ENCODE data around the gene DENND1A.

- TF ChIP-seq GATA3 (IDR thresholded peaks at IDR 0.05; ENCODE audit: low read depth, low read length) (no peak), GATA2 (IDR thresholded peaks at IDR 0.05; ENCODE audit: low read depth, low read length) (no peak)
Measured at GRCh38 chr9:123753669-123754258, 176.2 kb downstream of the DENND1A start.

Data from SH-SY5Y (cell line).